ENCODE measurements around the gene TRAPPC1.

GRCh38 chr17:7946441-7946840 lies 14.7 kb upstream of the TRAPPC1 start:
- TF ChIP-seq EZH2phosphoT487 (conservative IDR thresholded peaks at IDR 0.05; ENCODE audit: low read length): no peak
- TF ChIP-seq, protein P1, sequence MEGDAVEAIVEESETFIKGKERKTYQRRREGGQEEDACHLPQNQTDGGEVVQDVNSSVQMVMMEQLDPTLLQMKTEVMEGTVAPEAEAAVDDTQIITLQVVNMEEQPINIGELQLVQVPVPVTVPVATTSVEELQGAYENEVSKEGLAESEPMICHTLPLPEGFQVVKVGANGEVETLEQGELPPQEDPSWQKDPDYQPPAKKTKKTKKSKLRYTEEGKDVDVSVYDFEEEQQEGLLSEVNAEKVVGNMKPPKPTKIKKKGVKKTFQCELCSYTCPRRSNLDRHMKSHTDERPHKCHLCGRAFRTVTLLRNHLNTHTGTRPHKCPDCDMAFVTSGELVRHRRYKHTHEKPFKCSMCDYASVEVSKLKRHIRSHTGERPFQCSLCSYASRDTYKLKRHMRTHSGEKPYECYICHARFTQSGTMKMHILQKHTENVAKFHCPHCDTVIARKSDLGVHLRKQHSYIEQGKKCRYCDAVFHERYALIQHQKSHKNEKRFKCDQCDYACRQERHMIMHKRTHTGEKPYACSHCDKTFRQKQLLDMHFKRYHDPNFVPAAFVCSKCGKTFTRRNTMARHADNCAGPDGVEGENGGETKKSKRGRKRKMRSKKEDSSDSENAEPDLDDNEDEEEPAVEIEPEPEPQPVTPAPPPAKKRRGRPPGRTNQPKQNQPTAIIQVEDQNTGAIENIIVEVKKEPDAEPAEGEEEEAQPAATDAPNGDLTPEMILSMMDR (IDR thresholded peaks at IDR 0.05; ENCODE audit: insufficient read depth, low read length, poor library complexity, severe bottlenecking): no peak

Measured in SU-DHL-6 (cell line).